ENCODE results near the gene BMF. TPM values are rescaled to one million over a fixed set of nuclear protein-coding genes. Genes with fewer than 3 reads are reported as not detected.

Gene BMF
- total and polyA plus RNA-seq, 4 donors, result 0.63 to 10.2 (median 4.0) TPM

- peaks cover 0 to 3% (median 2%) of the 10 kb centered on the region in 4 donors for H3K4me1 ChIP-seq (ENCODE audit: control insufficient read depth in 4 of 4, insufficient read depth in 4 of 4, low read length in 3 of 4)
- no peak for DNase-seq (ENCODE audit: low spot score)
- H3K27me3 ChIP-seq (ENCODE audit: control insufficient read depth in 4 of 4, insufficient read depth in 4 of 4, low read length in 3 of 4), result no peaks in the 10 kb centered on the region
- no peak overlapping the region for H3K4me3 ChIP-seq (ENCODE audit: low read depth in 1 of 3, low read length in 3 of 3)
- H3K27ac ChIP-seq (ENCODE audit: low read depth in 1 of 2, low read length in 2 of 2), result no peak overlapping the region
- no peak for TF ChIP-seq GABPA (IDR thresholded peaks at IDR 0.05 in 1 of 2, conservative IDR thresholded peaks at IDR 0.05 in 1 of 2)
- TF ChIP-seq RXRA (IDR thresholded peaks at IDR 0.05), result no peak
- no peak for TF ChIP-seq RAD21 (IDR thresholded peaks at IDR 0.05)
- no peak for TF ChIP-seq SP1 (IDR thresholded peaks at IDR 0.05)
- no peak for TF ChIP-seq ATF3 (IDR thresholded peaks at IDR 0.05)
- no peak for TF ChIP-seq EGR1 (IDR thresholded peaks at IDR 0.05; ENCODE audit: low read depth in 2 of 2)
- TF ChIP-seq YY1 (IDR thresholded peaks at IDR 0.05), result no peak
- TF ChIP-seq, protein P1, sequence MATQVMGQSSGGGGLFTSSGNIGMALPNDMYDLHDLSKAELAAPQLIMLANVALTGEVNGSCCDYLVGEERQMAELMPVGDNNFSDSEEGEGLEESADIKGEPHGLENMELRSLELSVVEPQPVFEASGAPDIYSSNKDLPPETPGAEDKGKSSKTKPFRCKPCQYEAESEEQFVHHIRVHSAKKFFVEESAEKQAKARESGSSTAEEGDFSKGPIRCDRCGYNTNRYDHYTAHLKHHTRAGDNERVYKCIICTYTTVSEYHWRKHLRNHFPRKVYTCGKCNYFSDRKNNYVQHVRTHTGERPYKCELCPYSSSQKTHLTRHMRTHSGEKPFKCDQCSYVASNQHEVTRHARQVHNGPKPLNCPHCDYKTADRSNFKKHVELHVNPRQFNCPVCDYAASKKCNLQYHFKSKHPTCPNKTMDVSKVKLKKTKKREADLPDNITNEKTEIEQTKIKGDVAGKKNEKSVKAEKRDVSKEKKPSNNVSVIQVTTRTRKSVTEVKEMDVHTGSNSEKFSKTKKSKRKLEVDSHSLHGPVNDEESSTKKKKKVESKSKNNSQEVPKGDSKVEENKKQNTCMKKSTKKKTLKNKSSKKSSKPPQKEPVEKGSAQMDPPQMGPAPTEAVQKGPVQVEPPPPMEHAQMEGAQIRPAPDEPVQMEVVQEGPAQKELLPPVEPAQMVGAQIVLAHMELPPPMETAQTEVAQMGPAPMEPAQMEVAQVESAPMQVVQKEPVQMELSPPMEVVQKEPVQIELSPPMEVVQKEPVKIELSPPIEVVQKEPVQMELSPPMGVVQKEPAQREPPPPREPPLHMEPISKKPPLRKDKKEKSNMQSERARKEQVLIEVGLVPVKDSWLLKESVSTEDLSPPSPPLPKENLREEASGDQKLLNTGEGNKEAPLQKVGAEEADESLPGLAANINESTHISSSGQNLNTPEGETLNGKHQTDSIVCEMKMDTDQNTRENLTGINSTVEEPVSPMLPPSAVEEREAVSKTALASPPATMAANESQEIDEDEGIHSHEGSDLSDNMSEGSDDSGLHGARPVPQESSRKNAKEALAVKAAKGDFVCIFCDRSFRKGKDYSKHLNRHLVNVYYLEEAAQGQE (IDR thresholded peaks at IDR 0.05), result no peak
- TF ChIP-seq TAF1 (conservative IDR thresholded peaks at IDR 0.05), result no peak
- no peak for TF ChIP-seq ZBTB33 (IDR thresholded peaks at IDR 0.05)
- TF ChIP-seq FOXA1 (IDR thresholded peaks at IDR 0.05), result no peak
- TF ChIP-seq HNF4G (IDR thresholded peaks at IDR 0.05), result no peak
- no peak for TF ChIP-seq JUND (IDR thresholded peaks at IDR 0.05)
- no peak for TF ChIP-seq FOXA2 (IDR thresholded peaks at IDR 0.05)
- no peak for TF ChIP-seq NR2F2 (IDR thresholded peaks at IDR 0.05)
- TF ChIP-seq, protein P2, sequence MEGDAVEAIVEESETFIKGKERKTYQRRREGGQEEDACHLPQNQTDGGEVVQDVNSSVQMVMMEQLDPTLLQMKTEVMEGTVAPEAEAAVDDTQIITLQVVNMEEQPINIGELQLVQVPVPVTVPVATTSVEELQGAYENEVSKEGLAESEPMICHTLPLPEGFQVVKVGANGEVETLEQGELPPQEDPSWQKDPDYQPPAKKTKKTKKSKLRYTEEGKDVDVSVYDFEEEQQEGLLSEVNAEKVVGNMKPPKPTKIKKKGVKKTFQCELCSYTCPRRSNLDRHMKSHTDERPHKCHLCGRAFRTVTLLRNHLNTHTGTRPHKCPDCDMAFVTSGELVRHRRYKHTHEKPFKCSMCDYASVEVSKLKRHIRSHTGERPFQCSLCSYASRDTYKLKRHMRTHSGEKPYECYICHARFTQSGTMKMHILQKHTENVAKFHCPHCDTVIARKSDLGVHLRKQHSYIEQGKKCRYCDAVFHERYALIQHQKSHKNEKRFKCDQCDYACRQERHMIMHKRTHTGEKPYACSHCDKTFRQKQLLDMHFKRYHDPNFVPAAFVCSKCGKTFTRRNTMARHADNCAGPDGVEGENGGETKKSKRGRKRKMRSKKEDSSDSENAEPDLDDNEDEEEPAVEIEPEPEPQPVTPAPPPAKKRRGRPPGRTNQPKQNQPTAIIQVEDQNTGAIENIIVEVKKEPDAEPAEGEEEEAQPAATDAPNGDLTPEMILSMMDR (IDR thresholded peaks at IDR 0.05; ENCODE audit: low read depth, low read length, missing input control), result no peak
- H3K36me3 ChIP-seq (ENCODE audit: control insufficient read depth in 4 of 4, insufficient read depth in 3 of 4, low read depth in 1 of 4, low read length in 3 of 4), result no peaks in the 10 kb centered on the region
- H3K9ac ChIP-seq (ENCODE audit: low read depth in 1 of 2, low read length in 2 of 2), result no peak overlapping the region
- H3K9me3 ChIP-seq (ENCODE audit: control insufficient read depth in 4 of 4, low read length in 3 of 4), result no peaks in the 10 kb centered on the region
- WGBS, result 97% methylated on average over 10 of the region's 10 CpGs
Observed at GRCh38 chr15:40062816-40063562, 45.7 kb downstream of the BMF start.
